H1 (cell line): Measurements from ENCODE around the gene PPARD. TPM values are rescaled to one million over a fixed set of nuclear protein-coding genes. Genes with fewer than 3 reads are reported as not detected.
A peak's percentile ranks its signal among the peaks of the same experiment; 100 is the strongest.

Experiments used
- CTCF ChIA-PET: fragments of 300-600 bp; sonication (Branson Sonifier 250); formaldehyde crosslinking; loops from one replicate; lab custom pipeline; 2021; ENCODE audit not compliant: partially characterized antibody; lab: Charles Lee
- POLR2A ChIA-PET: fragments of 300-600 bp; sonication (Branson Sonifier 250); formaldehyde crosslinking; loops from one replicate; lab custom pipeline; 2021; ENCODE audit warnings: inconsistent platforms; ENCODE audit not compliant: partially characterized antibody; lab: Charles Lee
- DNase-seq, 2 experiments: peaks; one replicate each; pipeline versions ENCODE4 v3.0.0 to v3.0.0-alpha.2; 2010 to 2022; ENCODE audit warnings: low spot score in 2 of 2, low read depth in 1 of 2, mixed read lengths in 1 of 2
- FAIRE-seq: peaks from 2 replicates; lab custom pipeline; 2011; peaks lifted over from hg19 to GRCh38; lab: Jason Lieb, UNC
- H2AFZ ChIP-seq: 2 replicates; pipeline ENCODE4 v1.8.1; 2012; ENCODE audit warnings: low read length, inconsistent platforms
- H2AK5ac ChIP-seq: 2 replicates; pipeline ENCODE4 v1.6.1; 2013; ENCODE audit warnings: low read depth, low read length
- H2BK120ac ChIP-seq: replicated peaks from 2 replicates; pipeline ENCODE3; 2013; ENCODE audit warnings: low read depth, low read length, inconsistent platforms
- H2BK12ac ChIP-seq: 2 replicates; pipeline ENCODE4 v1.6.1; 2013; ENCODE audit warnings: low read depth, low read length
- H2BK15ac ChIP-seq: 2 replicates; pipeline ENCODE4 v1.6.1; 2013; ENCODE audit warnings: low read length
- H2BK20ac ChIP-seq: 2 replicates; pipeline ENCODE4 v1.6.1; 2013; ENCODE audit warnings: low read length
- H2BK5ac ChIP-seq: 2 replicates; pipeline ENCODE4 v1.6.1; 2013; ENCODE audit warnings: low read depth, low read length
- H3K14ac ChIP-seq: 2 replicates; pipeline ENCODE4 v1.6.1; 2013; ENCODE audit warnings: inconsistent platforms; ENCODE audit not compliant: insufficient read length
- H3K18ac ChIP-seq: 2 replicates; pipeline ENCODE4 v1.6.1; 2013; ENCODE audit warnings: low read length; ENCODE audit errors: extremely low read depth
- H3K23ac ChIP-seq: 2 replicates; pipeline ENCODE4 v1.6.1; 2013; ENCODE audit warnings: inconsistent platforms; ENCODE audit not compliant: insufficient read length
- H3K23me2 ChIP-seq: 2 replicates; pipeline ENCODE4 v1.6.1; 2013; ENCODE audit warnings: low read depth, low read length
- H3K27ac ChIP-seq: 2 replicates; pipeline ENCODE4 v1.6.1; 2011; ENCODE audit warnings: low read depth, low read length, inconsistent platforms
- H3K27me3 ChIP-seq, 4 experiments: replicated peaks in 1 of 4; 1 replicate in 1 of 4; 2 replicates in 3 of 4; pipeline versions ENCODE4 v1.6.1 to v1.8.1; 2011 to 2013; ENCODE audit warnings: low read length in 3 of 4, mild to moderate bottlenecking in 3 of 4, inconsistent platforms in 2 of 4, mixed read lengths in 2 of 4, moderate library complexity in 1 of 4; ENCODE audit not compliant: control insufficient read depth in 3 of 4, insufficient read depth in 3 of 4; ENCODE audit errors: extremely low read depth in 1 of 4
- H3K36me3 ChIP-seq, 4 experiments: 2 replicates each; pipeline versions ENCODE4 v1.6.1 to v1.8.1; 2011 to 2013; ENCODE audit warnings: mild to moderate bottlenecking in 4 of 4, low read length in 3 of 4, moderate library complexity in 2 of 4, control low read depth in 1 of 4, inconsistent platforms in 1 of 4; ENCODE audit not compliant: insufficient read depth in 4 of 4, control insufficient read depth in 2 of 4
- H3K4ac ChIP-seq: replicated peaks from 2 replicates; pipeline ENCODE3; 2013; ENCODE audit warnings: low read length, low read depth, mixed read lengths, inconsistent platforms; ENCODE audit not compliant: insufficient read length
- H3K4me1 ChIP-seq, 4 experiments: replicated peaks in 1 of 4; 1 replicate in 1 of 4; 2 replicates in 3 of 4; pipeline versions ENCODE4 v1.6.1 to v1.8.1; 2011 to 2013; ENCODE audit warnings: low read length in 3 of 4, inconsistent platforms in 2 of 4, mixed read lengths in 1 of 4; ENCODE audit not compliant: insufficient read depth in 4 of 4, control insufficient read depth in 3 of 4
- H3K4me2 ChIP-seq, 2 experiments: 2 replicates each; pipeline versions ENCODE4 v1.6.1 to v1.8.1; 2011 to 2013; ENCODE audit warnings: low read depth in 2 of 2, low read length in 2 of 2, control low read depth in 1 of 2, inconsistent platforms in 1 of 2, mild to moderate bottlenecking in 1 of 2; ENCODE audit not compliant: insufficient read depth in 1 of 2
- H3K4me3 ChIP-seq, 4 experiments: fragments of 200-600, 300-600 bp in 1 of 4; sonication (generic), shearing (Covaris generic), sonication (Bioruptor Twin) in 1 of 4; 2 replicates each; pipeline versions ENCODE4 v1.5.1 to v1.8.1; 2011 to 2016; ENCODE audit warnings: low read length in 4 of 4, low read depth in 3 of 4, control low read depth in 2 of 4, inconsistent platforms in 2 of 4, mild to moderate bottlenecking in 2 of 4, mixed read lengths in 1 of 4, moderate library complexity in 1 of 4; ENCODE audit not compliant: insufficient read depth in 2 of 4; ENCODE audit errors: extremely low read depth in 1 of 4
- H3K56ac ChIP-seq: replicated peaks from 2 replicates; pipeline ENCODE3; 2013; ENCODE audit warnings: low read depth, mild to moderate bottlenecking, mixed read lengths, low read length, inconsistent platforms; ENCODE audit not compliant: insufficient read length
- H3K79me1 ChIP-seq: 2 replicates; pipeline ENCODE4 v1.6.1; 2013; ENCODE audit warnings: low read depth, low read length, control low read depth
- H3K79me2 ChIP-seq, 2 experiments: 2 replicates each; pipeline versions ENCODE4 v1.6.1 to v1.8.1; 2012 to 2013; ENCODE audit warnings: low read length in 2 of 2, mild to moderate bottlenecking in 2 of 2, inconsistent platforms in 1 of 2; ENCODE audit not compliant: insufficient read depth in 2 of 2, control insufficient read depth in 1 of 2
- H3K9ac ChIP-seq, 4 experiments: replicated peaks in 1 of 4; 1 replicate in 1 of 4; 2 replicates in 3 of 4; pipeline versions ENCODE4 v1.6.1 to v1.8.1; 2011 to 2013; ENCODE audit warnings: low read depth in 3 of 4, low read length in 3 of 4, control low read depth in 2 of 4, mild to moderate bottlenecking in 2 of 4, moderate library complexity in 2 of 4, inconsistent platforms in 1 of 4; ENCODE audit errors: extremely low read depth in 1 of 4
- H3K9me3 ChIP-seq, 2 experiments: 2 replicates each; pipeline versions ENCODE4 v1.6.1 to v1.8.1; 2012 to 2013; ENCODE audit warnings: mild to moderate bottlenecking in 2 of 2, moderate library complexity in 2 of 2, control low read depth in 1 of 2, inconsistent platforms in 1 of 2, low read depth in 1 of 2, low read length in 1 of 2, mixed read lengths in 1 of 2; ENCODE audit not compliant: insufficient read depth in 2 of 2
- H4K20me1 ChIP-seq, 2 experiments: replicated peaks in 1 of 2; 2 replicates each; pipeline versions ENCODE3 to v1.8.1; 2011 to 2013; ENCODE audit warnings: inconsistent platforms in 2 of 2, low read length in 2 of 2, mild to moderate bottlenecking in 1 of 2; ENCODE audit not compliant: insufficient read depth in 2 of 2, control insufficient read depth in 1 of 2
- H4K5ac ChIP-seq: 2 replicates; pipeline ENCODE4 v1.6.1; 2013; ENCODE audit warnings: low read length, low read depth, mixed read lengths, inconsistent platforms; ENCODE audit not compliant: insufficient read length
- H4K8ac ChIP-seq: 2 replicates; pipeline ENCODE4 v1.8.0; 2013; ENCODE audit warnings: mild to moderate bottlenecking, moderate library complexity, low read length, inconsistent platforms; ENCODE audit not compliant: insufficient read depth; ENCODE audit errors: extremely low read depth
- H4K91ac ChIP-seq: replicated peaks from 2 replicates; pipeline ENCODE3; 2013; ENCODE audit warnings: low read length, mixed read lengths, inconsistent platforms; ENCODE audit not compliant: insufficient read length
- ASH2L ChIP-seq: fragments of 200-600, 300-600 bp; sonication (generic); IDR thresholded peaks from one replicate; pipeline ENCODE4 v1.7.1; 2017; ENCODE audit warnings: low read length
- E2F6 ChIP-seq: IDR thresholded peaks from 2 replicates; pipeline ENCODE4 v1.6.1; 2012; ENCODE audit warnings: inconsistent platforms
- EGR1 ChIP-seq: IDR thresholded peaks from 2 replicates; pipeline ENCODE4 v1.6.1; 2011; ENCODE audit warnings: low read depth, low read length, borderline replicate concordance
- EZH2 ChIP-seq: fragments of 200-600 bp; sonication (generic); IDR thresholded peaks from 2 replicates; pipeline ENCODE4 v1.7.1; 2012; ENCODE audit warnings: low read depth, mild to moderate bottlenecking, moderate library complexity, low read length, inconsistent platforms; ENCODE audit not compliant: severe bottlenecking
- MAX ChIP-seq: IDR thresholded peaks from 2 replicates; pipeline ENCODE4 v1.6.1; 2012; ENCODE audit warnings: inconsistent platforms
- WGBS, 2 experiments: shearing (Covaris generic) in 1 of 2; methylation state at CpG; one replicate each; pipeline versions ENCODE4 v1.1.6 to v1.1.7; 2013 to 2015; ENCODE audit warnings: low lambda C conversion rate in 2 of 2, mixed read lengths in 2 of 2, inconsistent platforms in 1 of 2, low coverage in 1 of 2, missing lambda C conversion rate in 1 of 2; ENCODE audit not compliant: insufficient replicate concordance in 2 of 2, insufficient coverage in 1 of 2, insufficient read length in 1 of 2; ENCODE audit errors: extremely low coverage in 1 of 2, missing lambda C conversion rate in 1 of 2; 5-methylcytosine and 5-hydroxymethylcytosine counted together
- polyA plus RNA-seq, 7 experiments: library from polyadenylated mRNA; depleted of rRNA in 3 of 7; stranded (reverse) in 5 of 7; unstranded in 2 of 7; fragments of >200 nt in 5 of 7; fragments of 200-250 nt in 2 of 7; gene quantifications; 1 replicate in 5 of 7; 2 replicates in 1 of 7; 4 replicates in 1 of 7; pipeline versions ENCODE4 v1.2.1 to v1.2.3, GENCODE V29; 2011 to 2013; ENCODE audit warnings: missing spikeins in 2 of 7, mixed read lengths in 2 of 7
- total RNA-seq: library from RNA; stranded (reverse); fragmentation: NEBNext Ultra II Directional; extraction: Animal tissue kit (Norgen Biotek cat#: 25700); gene quantifications from 2 replicates; pipeline ENCODE4 v1.2.1, GENCODE V29; 2021

PPARD gene
- total and polyA plus RNA-seq, 2 of the 8 experiments (the other 6 are each of a cell fraction or from before 2014, with no cell fraction given): 14.6 to 14.9 TPM

- H3K27me3 ChIP-seq: peaks cover 3 to 19% (median 14%) of the 10 kb centered on the region in 4 experiments
- H3K4me1 ChIP-seq: peaks cover 5 to 8% (median 6%) of the 10 kb centered on the region in 4 experiments
- H3K79me1 ChIP-seq: no peaks in the 10 kb centered on the region
- H2BK5ac ChIP-seq: no peak overlapping the region
- H2AK5ac ChIP-seq: no peak overlapping the region
- TF ChIP-seq E2F6: peak; percentile 73; the same call in 1 of the 2 replicates
- TF ChIP-seq EGR1: no peak
- peak; percentile 64 for TF ChIP-seq MAX
- peak; percentile 28 for TF ChIP-seq ASH2L
- peak; percentile 31 for TF ChIP-seq EZH2
- no peak overlapping the region for H2BK12ac ChIP-seq
- no peaks in the 10 kb centered on the region for H3K79me2 ChIP-seq
- no peak overlapping the region; the same call in 1 of the 2 replicates for H2BK15ac ChIP-seq
- peak overlapping the region; percentile 42 to 62 (median 58) for H3K4me3 ChIP-seq
- no peak for DNase-seq
- FAIRE-seq: no peak
- no peak overlapping the region for H3K56ac ChIP-seq
- H3K27ac ChIP-seq: no peak overlapping the region
- no peak overlapping the region for H3K14ac ChIP-seq
- H4K8ac ChIP-seq: peak overlapping the region; percentile 80
- H2AFZ ChIP-seq: peak overlapping the region; percentile 82
- H4K91ac ChIP-seq: peak overlapping the region; percentile 39
- no peak overlapping the region for H3K23ac ChIP-seq
- no peaks in the 10 kb centered on the region; a peak in 1 of 4 replicates for H3K9me3 ChIP-seq
- peak overlapping the region in 3 of 4 experiments; percentile 14 to 20 (median 16); a peak in 3 of 7 replicates for H3K9ac ChIP-seq
- H3K18ac ChIP-seq: peak overlapping the region; percentile 90
- no peak overlapping the region for H2BK120ac ChIP-seq
- H3K4me2 ChIP-seq: peak overlapping the region; percentile 90 to 92
- no peak overlapping the region for H3K4ac ChIP-seq
- H3K23me2 ChIP-seq: peaks cover 10% of the 10 kb centered on the region
- WGBS, 2 experiments: 26% methylated on average over 28 of the region's 28 CpGs; no CpG with 5 or more reads in 1 of the 2 experiments
- CTCF ChIA-PET: interaction anchor here (0.8 to 21.2 kb wide), 13 partner anchors 11 to 239 kb away, joined by 3 to 358 read pairs (median 5); partner anchors contain the start of gene DEF6
- no peaks in the 10 kb centered on the region for H3K36me3 ChIP-seq
- POLR2A ChIA-PET: interaction anchor here (0.8 to 2.7 kb wide), 6 partner anchors 9 to 156 kb away, joined by 3 to 10 read pairs (median 5); partner anchors contain the start of genes DEF6, PPARD and RPL10A
- H4K5ac ChIP-seq: no peak overlapping the region
- no peaks in the 10 kb centered on the region for H4K20me1 ChIP-seq
- H2BK20ac ChIP-seq: no peak overlapping the region
Observed at GRCh38 chr6:35317483-35318195, 24.7 kb upstream of the PPARD start.
